Activated naive CD4-positive, alpha-beta T cell treated with anti-CD3 and anti-CD28 coated beads for 36 hours (primary cell): ENCODE results near the gene SCN3B. TPM values are rescaled to one million over a fixed set of nuclear protein-coding genes. Genes with fewer than 3 reads are reported as not detected.

ENCODE experiments used
- CTCF ChIA-PET: fragments of 350-600 bp; sonication (Branson Sonifier 250); formaldehyde crosslinking; loops from one replicate; lab custom pipeline; 2021; ENCODE audit warnings: antibody characterized with exemption; lab: Charles Lee
- DNase-seq: peaks from one replicate; pipeline ENCODE4 v3.0.0-alpha.2; 2020
- H3K27ac Mint-ChIP-seq: one replicate; pipeline ENCODE4 v1.8.0; 2021; ENCODE audit warnings: mild to moderate bottlenecking, mixed read lengths
- H3K27me3 Mint-ChIP-seq: one replicate; pipeline ENCODE4 v1.8.0; 2021; ENCODE audit warnings: low read depth, mixed read lengths
- H3K36me3 Mint-ChIP-seq: one replicate; pipeline ENCODE4 v1.8.0; 2021; ENCODE audit warnings: low read depth, mixed read lengths
- H3K4me1 Mint-ChIP-seq: one replicate; pipeline ENCODE4 v1.8.0; 2021; ENCODE audit warnings: low read depth, mixed read lengths
- H3K4me3 Mint-ChIP-seq: one replicate; pipeline ENCODE4 v1.8.0; 2021; ENCODE audit warnings: mild to moderate bottlenecking, moderate library complexity, mixed read lengths
- H3K9me3 Mint-ChIP-seq: one replicate; pipeline ENCODE4 v1.8.0; 2021; ENCODE audit warnings: mixed read lengths
- intact Hi-C: fragments of 100-400 bp; cut with micrococcal nuclease; formaldehyde crosslinking; loops from one replicate; pipeline ENCODE4 v1.15.1; 2023
- total RNA-seq, 2 experiments: library from RNA; stranded (reverse); gene quantifications; one replicate each; pipeline ENCODE4 v1.2.3, GENCODE V29; 2021

Gene SCN3B
- total RNA-seq, 2 experiments from 2014 or later, result not detected

DNA sequence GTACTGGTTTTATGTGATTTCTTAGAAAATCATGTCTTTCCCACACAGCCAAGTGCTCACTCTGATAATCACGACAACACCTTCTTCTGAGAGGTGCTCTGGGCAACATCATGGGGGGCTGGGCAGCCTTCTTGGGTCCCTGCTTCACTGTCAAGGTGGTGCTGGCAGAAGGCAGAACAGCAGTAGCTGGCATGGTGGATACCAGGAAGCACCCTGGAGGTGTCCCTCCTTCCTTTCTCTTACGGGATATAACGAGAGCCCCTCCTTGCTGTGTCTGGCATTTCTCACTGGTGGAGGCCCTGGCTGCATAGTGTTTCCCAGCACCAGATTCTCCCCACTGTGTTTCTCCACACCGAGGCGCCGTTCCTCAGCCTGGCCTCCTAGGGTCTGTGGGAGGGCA lies 60.9 kb downstream of the SCN3B start:
- H3K4me3 Mint-ChIP-seq, result no peak overlapping the region
- CTCF ChIA-PET, result no interaction called here
- no peaks in the 10 kb centered on the region for H3K27me3 Mint-ChIP-seq
- DNase-seq, result no peak
- H3K36me3 Mint-ChIP-seq, result peaks cover 14% of the 10 kb centered on the region
- no peaks in the 10 kb centered on the region for H3K4me1 Mint-ChIP-seq
- no peak overlapping the region for H3K27ac Mint-ChIP-seq
- H3K9me3 Mint-ChIP-seq, result no peaks in the 10 kb centered on the region
- intact Hi-C loops, result no loop called here

DNA sequence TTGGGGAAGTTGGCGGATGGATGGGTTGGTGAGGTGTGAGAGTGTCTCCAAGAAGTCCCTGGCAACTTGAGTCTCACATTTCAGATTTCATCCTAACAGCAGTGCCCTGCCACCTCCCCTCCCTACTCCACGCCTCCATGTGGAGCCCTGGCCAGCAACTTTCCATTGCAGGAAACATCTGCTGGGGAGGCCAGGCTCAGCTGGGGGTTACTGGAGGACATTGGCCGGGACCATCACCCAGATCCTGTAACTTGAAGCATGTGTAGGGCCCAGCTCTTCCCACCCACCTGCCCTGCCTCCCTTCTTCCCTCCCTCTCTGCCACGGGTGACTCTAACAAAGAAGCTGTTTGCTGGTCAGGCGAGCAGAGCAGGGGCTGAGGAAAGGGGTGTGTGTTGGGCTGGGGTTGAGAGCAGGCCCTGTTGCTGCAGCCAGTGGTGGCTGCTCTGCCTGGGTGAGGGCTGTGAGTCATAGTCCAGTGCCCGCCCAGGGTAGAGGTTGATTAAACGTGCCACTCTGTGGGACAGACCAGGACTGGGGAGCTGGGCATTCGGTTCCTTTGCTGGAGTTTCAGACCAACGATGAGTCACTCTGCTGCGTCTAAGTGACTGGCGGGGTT lies 64.0 kb downstream of the SCN3B start:
- intact Hi-C loops, result no loop called here
- no peak overlapping the region for H3K4me3 Mint-ChIP-seq
- no peaks in the 10 kb centered on the region for H3K27me3 Mint-ChIP-seq
- H3K27ac Mint-ChIP-seq, result no peak overlapping the region
- H3K36me3 Mint-ChIP-seq, result peaks cover 8% of the 10 kb centered on the region
- no peak for DNase-seq
- CTCF ChIA-PET, result interaction anchor here (1.0 kb wide), 1 partner anchor 117 kb away, joined by 3 read pairs; no protein-coding TSS in a partner anchor
- H3K9me3 Mint-ChIP-seq, result no peaks in the 10 kb centered on the region
- H3K4me1 Mint-ChIP-seq, result no peaks in the 10 kb centered on the region

DNA sequence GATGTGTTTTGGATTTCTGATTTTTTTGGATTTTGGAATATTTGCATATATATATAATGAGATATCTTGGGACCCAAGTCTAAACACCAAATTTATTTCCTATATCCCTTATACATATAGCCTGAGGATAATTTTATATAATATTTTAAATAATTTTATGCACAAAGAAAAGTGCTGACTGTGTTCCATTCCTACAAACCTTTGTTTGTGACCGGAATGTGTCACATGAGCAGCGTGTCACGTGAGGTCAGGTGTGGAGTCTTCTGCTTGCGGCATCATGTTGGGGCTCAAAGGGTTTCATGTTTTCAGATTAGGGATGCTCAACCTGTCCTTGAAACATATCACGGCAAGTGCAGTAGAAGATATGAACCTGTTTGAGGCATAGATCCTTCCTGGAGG lies 65.6 kb downstream of the SCN3B start:
- Mint-ChIP-seq H3K27ac (no peak overlapping the region), H3K36me3 (peaks cover 3% of the 10 kb centered on the region), H3K4me1 (no peaks in the 10 kb centered on the region), H3K9me3 (no peaks in the 10 kb centered on the region), H3K27me3 (no peaks in the 10 kb centered on the region), H3K4me3 (no peak overlapping the region)
- no peak for DNase-seq
- intact Hi-C loops, result no loop called here
- CTCF ChIA-PET, result no interaction called here

DNA sequence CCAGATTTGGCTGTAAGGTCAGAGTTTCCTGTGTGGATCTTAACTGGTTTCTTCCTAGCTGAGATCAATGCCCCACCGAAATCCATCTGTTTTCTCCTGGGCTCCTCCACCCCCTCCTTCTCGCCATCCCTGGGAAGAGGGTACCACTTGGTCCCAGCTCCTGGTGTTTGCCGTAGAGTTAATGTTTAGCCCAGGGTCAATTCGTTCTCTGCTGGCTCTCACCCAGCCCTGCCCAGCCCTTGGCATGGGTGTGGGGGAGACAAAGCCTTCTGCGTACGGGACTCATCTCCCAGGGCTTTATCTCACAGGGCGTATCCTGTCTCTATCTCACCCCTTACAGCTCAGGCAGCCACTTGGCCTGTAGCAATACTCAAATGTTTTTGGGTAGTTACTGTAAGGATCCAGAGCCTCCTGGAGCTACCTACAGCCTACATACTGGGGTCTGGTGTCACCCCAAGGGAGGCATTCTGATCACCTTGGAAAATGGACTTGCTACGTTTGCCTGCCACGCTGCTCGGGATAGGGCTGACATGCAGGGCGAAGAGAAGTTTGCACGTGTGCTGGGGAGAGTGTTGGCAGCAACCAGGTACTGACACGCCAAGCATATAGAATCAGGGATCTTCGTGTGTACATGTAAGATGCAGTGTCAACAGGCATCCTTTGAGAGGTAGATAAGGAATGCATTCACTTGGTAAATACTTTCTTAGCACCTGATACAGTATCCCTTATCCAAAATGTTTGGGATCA lies 66.1 kb downstream of the SCN3B start:
- intact Hi-C loops, result no loop called here
- Mint-ChIP-seq H3K27me3 (no peaks in the 10 kb centered on the region), H3K4me3 (no peak overlapping the region), H3K27ac (no peak overlapping the region), H3K4me1 (no peaks in the 10 kb centered on the region), H3K36me3 (peaks cover 3% of the 10 kb centered on the region), H3K9me3 (no peaks in the 10 kb centered on the region)
- no peak for DNase-seq
- CTCF ChIA-PET, result interaction anchor here (1.1 kb wide), 1 partner anchor 12 kb away, joined by 4 read pairs; no protein-coding TSS in a partner anchor

DNA sequence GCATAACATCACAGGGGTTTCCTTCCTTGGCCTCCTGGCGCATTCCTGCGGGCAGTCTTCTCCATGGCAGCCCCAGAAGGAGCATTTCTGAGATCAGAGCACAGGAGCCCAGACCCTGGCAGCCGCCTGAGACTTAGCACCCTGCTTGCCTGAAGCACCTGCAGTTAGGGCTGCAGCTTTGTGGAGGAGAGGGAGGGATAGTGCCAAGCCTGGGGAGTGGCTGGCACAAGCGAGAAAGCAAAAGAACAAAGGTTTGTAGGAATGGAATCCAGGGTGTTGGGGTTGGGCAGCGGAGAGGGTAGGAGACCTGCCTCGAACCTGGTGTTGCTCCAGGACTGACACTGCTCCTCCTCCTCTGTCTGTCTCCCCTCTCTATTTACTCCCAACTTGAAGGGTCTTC lies 66.9 kb downstream of the SCN3B start:
- H3K27me3 Mint-ChIP-seq, result no peaks in the 10 kb centered on the region
- CTCF ChIA-PET, result interaction anchor here (1.1 kb wide), 1 partner anchor 11 kb away, joined by 4 read pairs; no protein-coding TSS in a partner anchor
- H3K27ac Mint-ChIP-seq, result no peak overlapping the region
- peaks cover 3% of the 10 kb centered on the region for H3K36me3 Mint-ChIP-seq
- intact Hi-C loops, result no loop called here
- H3K9me3 Mint-ChIP-seq, result no peaks in the 10 kb centered on the region
- no peaks in the 10 kb centered on the region for H3K4me1 Mint-ChIP-seq
- no peak for DNase-seq
- no peak overlapping the region for H3K4me3 Mint-ChIP-seq

DNA sequence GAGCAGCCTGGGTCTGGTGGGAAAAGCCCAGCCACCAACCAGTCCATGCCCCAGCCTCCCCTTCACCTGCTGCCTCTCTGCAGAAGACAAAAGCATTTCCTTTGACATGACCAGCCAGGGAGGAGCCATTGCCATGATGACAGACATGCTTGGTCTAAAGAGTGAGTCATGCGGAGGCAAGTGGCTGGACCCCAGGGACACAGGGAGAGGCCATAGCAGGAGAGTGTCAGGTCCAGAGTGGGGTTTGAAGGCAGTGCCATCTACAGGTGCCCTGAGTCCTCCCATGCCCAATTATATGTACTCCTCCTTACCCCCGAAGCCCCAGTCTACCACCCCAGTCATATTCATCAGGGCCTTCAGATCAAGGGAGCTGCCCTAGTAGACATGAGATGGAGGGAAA lies 67.4 kb downstream of the SCN3B start:
- Mint-ChIP-seq H3K9me3 (no peaks in the 10 kb centered on the region), H3K27me3 (no peaks in the 10 kb centered on the region), H3K27ac (no peak overlapping the region), H3K36me3 (peaks cover 3% of the 10 kb centered on the region), H3K4me3 (no peak overlapping the region), H3K4me1 (no peaks in the 10 kb centered on the region)
- DNase-seq, result no peak
- intact Hi-C loops, result no loop called here
- CTCF ChIA-PET, result interaction anchor here (0.6 to 1.1 kb wide), 2 partner anchors 11 to 483 kb away, joined by 3 to 4 read pairs; no protein-coding TSS in a partner anchor

DNA sequence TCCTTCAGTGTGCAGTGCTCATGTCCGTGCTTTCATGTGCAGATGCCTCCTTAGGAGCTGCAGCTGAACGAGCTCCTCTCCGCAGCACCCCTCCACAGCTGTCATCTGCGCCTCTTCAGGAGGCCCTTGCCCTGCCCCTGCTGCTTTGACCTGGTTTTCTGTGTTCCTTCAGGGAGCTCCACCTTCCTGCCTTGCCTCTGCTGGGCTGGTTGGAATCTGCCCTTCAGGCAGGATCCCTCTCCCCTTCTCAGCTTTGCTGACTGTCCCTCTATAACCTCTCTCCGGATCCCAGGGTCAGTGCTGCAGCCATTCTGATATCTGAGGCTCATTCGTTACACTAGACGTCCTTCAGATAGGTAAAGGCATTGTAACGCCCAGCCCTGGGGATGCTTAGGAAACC lies 67.9 kb downstream of the SCN3B start:
- no peak for DNase-seq
- intact Hi-C loops, result no loop called here
- Mint-ChIP-seq H3K9me3 (no peaks in the 10 kb centered on the region), H3K27ac (no peak overlapping the region), H3K27me3 (no peaks in the 10 kb centered on the region), H3K4me1 (no peaks in the 10 kb centered on the region), H3K4me3 (no peak overlapping the region), H3K36me3 (peaks cover 3% of the 10 kb centered on the region)
- CTCF ChIA-PET, result interaction anchor here (0.6 to 1.6 kb wide), 2 partner anchors 10 to 484 kb away, joined by 3 to 5 read pairs; no protein-coding TSS in a partner anchor

DNA sequence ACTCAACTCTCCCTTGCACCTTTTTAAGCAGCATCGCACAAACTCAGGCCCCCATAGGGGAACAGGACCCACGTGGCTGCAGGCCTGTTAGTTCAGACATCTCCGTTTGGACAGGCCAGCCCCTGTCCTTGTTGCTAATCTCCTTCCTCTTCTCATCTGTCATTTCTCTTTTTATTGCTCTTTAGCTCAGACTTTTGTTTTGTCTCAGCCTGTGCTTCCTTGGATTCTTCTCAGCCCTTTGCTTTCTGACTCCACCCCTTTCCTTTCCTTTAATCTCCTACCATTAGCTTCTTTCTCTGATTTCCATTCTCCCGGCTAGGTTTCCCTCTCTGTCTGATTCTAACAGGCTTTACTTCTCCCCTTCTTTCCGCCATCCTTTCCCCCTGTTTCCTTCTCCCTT lies 68.7 kb downstream of the SCN3B start:
- intact Hi-C loops, result no loop called here
- Mint-ChIP-seq H3K36me3 (no peaks in the 10 kb centered on the region), H3K27me3 (no peaks in the 10 kb centered on the region), H3K4me1 (peaks cover 2% of the 10 kb centered on the region), H3K9me3 (no peaks in the 10 kb centered on the region), H3K27ac (no peak overlapping the region), H3K4me3 (no peak overlapping the region)
- CTCF ChIA-PET, result interaction anchor here (1.6 kb wide), 1 partner anchor 9 kb away, joined by 5 read pairs; no protein-coding TSS in a partner anchor
- no peak for DNase-seq

DNA sequence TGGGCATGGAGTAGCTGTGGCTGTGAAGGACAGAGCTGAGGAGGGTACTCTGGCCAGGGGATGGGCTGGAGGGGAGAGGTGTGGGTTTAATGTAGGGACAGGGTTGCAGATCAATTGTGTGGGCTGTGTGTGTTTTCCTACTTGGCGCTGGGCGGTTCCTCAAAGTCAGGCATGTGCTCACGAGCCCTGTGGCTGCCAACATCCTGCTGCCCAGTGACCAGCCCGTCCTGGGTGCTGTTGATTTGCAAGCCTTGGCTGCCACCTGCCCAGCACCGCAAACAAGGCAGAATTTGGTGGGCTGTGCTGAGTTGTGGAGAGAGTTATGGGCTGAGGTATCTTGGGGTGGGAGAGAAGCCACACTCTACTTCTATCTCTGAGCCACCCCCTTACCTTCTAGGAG lies 69.2 kb downstream of the SCN3B start:
- no peak overlapping the region for H3K4me3 Mint-ChIP-seq
- H3K36me3 Mint-ChIP-seq, result peaks cover 2% of the 10 kb centered on the region
- intact Hi-C loops, result no loop called here
- H3K27me3 Mint-ChIP-seq, result no peaks in the 10 kb centered on the region
- H3K9me3 Mint-ChIP-seq, result no peaks in the 10 kb centered on the region
- no peak overlapping the region for H3K27ac Mint-ChIP-seq
- peaks cover 5% of the 10 kb centered on the region for H3K4me1 Mint-ChIP-seq
- DNase-seq, result no peak
- CTCF ChIA-PET, result interaction anchor here (1.6 kb wide), 1 partner anchor 8 kb away, joined by 5 read pairs; no protein-coding TSS in a partner anchor

DNA sequence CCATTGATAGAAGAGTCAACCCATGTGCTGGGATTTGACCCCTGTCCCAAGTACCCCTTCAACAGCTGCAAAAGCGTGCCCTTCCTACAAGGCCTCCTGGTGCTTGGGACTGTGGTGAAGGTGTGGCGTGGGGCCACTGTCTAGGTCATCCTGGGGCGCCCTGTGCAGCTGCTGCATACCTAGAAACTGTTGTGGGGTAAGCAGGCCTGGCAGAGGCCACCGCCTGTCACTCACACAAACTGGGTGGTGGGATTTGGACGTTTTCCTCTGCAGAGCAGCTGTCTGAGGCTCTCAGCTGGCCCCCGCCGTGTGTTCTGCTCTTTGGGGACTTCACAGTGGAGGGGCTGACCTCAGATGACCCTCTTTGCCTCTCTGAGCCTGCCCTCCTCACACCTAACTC lies 69.7 kb downstream of the SCN3B start:
- H3K27me3 Mint-ChIP-seq, result no peaks in the 10 kb centered on the region
- H3K9me3 Mint-ChIP-seq, result no peaks in the 10 kb centered on the region
- no peak overlapping the region for H3K27ac Mint-ChIP-seq
- intact Hi-C loops, result no loop called here
- no peak overlapping the region for H3K4me3 Mint-ChIP-seq
- H3K4me1 Mint-ChIP-seq, result peaks cover 5% of the 10 kb centered on the region
- no peak for DNase-seq
- CTCF ChIA-PET, result no interaction called here
- H3K36me3 Mint-ChIP-seq, result peaks cover 2% of the 10 kb centered on the region

DNA sequence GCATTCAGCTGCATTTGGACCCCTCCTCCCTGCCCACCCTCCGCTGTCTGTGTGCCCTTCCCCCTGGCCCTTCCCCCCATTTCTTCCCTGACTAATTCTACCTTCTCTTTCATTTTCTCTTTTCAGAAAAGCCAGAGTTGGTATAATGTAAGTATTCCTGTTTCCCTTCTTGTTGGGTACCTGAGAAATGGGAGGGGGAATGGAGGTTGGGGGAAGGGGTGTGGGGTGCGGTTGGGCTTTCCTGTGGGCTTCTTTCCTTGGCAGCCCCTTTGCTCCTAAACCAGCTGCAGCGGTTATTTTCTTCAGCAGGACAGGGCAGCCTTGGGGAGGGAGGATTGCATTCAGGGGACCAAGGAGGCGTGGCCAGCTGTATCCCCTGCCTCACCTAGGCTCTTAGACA lies 70.2 kb downstream of the SCN3B start:
- H3K9me3 Mint-ChIP-seq, result no peaks in the 10 kb centered on the region
- intact Hi-C loops, result no loop called here
- no peak overlapping the region for H3K4me3 Mint-ChIP-seq
- no peak for DNase-seq
- peaks cover 5% of the 10 kb centered on the region for H3K4me1 Mint-ChIP-seq
- H3K36me3 Mint-ChIP-seq, result peaks cover 2% of the 10 kb centered on the region
- CTCF ChIA-PET, result no interaction called here
- no peaks in the 10 kb centered on the region for H3K27me3 Mint-ChIP-seq
- no peak overlapping the region for H3K27ac Mint-ChIP-seq

DNA sequence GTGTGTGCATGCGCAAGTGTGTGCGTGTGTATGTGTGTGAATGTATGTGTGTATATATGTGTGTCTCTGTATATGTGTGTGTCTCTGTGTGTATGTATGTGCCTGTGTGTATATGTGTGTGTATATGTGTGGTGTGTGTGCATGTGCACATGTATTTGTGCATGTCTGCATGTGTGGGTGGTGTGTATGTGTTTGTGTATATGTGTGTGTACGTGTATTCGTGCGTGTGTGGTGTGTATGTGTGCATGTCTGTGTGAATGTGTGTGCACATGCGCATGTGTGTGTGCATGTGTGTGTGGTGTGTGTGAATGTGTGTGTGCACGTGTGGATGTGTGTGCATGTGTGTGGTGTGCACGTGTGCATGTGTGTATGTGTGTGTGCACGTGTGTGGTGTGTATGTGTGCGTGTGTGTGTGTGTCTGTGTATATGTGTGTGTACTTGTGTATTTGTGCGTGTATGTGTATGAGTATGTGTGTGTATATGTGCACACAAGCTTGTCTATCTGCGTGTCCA lies 71.4 kb downstream of the SCN3B start:
- H3K4me3 Mint-ChIP-seq, result no peak overlapping the region
- H3K4me1 Mint-ChIP-seq, result peaks cover 5% of the 10 kb centered on the region
- DNase-seq, result no peak
- CTCF ChIA-PET, result interaction anchor here (1.4 to 1.6 kb wide), 2 partner anchors 9 to 128 kb away, joined by 4 read pairs; no protein-coding TSS in a partner anchor
- intact Hi-C loops, result no loop called here
- no peaks in the 10 kb centered on the region for H3K27me3 Mint-ChIP-seq
- H3K27ac Mint-ChIP-seq, result no peak overlapping the region
- peaks cover 2% of the 10 kb centered on the region for H3K36me3 Mint-ChIP-seq
- no peaks in the 10 kb centered on the region for H3K9me3 Mint-ChIP-seq
